Measurements from ENCODE around the gene CDK5.

CDK5 gene

GRCh38 chr7:151085691-151086620 is 28.3 kb upstream of the CDK5 start, which contains the start of gene AGAP3:
AGAP3 (plus strand) TSS chr7:151086475; CDS start chr7:151086742, 267 bp downstream.
- DNase-seq: peak; percentile 50 to 72

GRCh38 chr7:151085329-151085690 is 27.6 kb upstream of the CDK5 start:
- DNase-seq: no peak

GRCh38 chr7:151083824-151084160 is 26.1 kb upstream of the CDK5 start:
- no peak for DNase-seq

- peak; percentile 45 to 52 for DNase-seq
Observed at GRCh38 chr7:151083071-151083823, 25.6 kb upstream of the CDK5 start, which contains the start of gene TMUB1. TMUB1 (minus strand) TSS chr7:151083493; CDS start chr7:151082563, 930 bp downstream.

GRCh38 chr7:151082141-151083070 is 24.7 kb upstream of the CDK5 start:
- peak in 1 of 2 experiments; percentile 50 for DNase-seq

GRCh38 chr7:151081170-151082101 is 23.7 kb upstream of the CDK5 start:
- DNase-seq: peak in 1 of 2 experiments; percentile 32

GRCh38 chr7:151080522-151081169 is 22.9 kb upstream of the CDK5 start, which contains the start of gene FASTK:
FASTK (minus strand) TSS chr7:151080809; CDS start chr7:151080766, 43 bp downstream.
- peak; percentile 75 to 85 for DNase-seq

- peak in 1 of 2 experiments; percentile 25 for DNase-seq
Observed at GRCh38 chr7:151080067-151080521, 22.4 kb upstream of the CDK5 start.

- DNase-seq: no peak
Observed at GRCh38 chr7:151079199-151079910, 21.7 kb upstream of the CDK5 start.

- DNase-seq: no peak
Observed at GRCh38 chr7:151078233-151079040, 20.7 kb upstream of the CDK5 start.

- no peak for DNase-seq
Observed at GRCh38 chr7:151077705-151078232, 20.1 kb upstream of the CDK5 start.

GRCh38 chr7:151076863-151077704 is 19.4 kb upstream of the CDK5 start:
- peak in 1 of 2 experiments; percentile 9 for DNase-seq

- no peak for DNase-seq
Observed at GRCh38 chr7:151075978-151076426, 18.3 kb upstream of the CDK5 start.

- DNase-seq: no peak
Observed at GRCh38 chr7:151075662-151075971, 17.9 kb upstream of the CDK5 start.

GRCh38 chr7:151074817-151075661 is 17.3 kb upstream of the CDK5 start:
- no peak for DNase-seq

GRCh38 chr7:151073990-151074389 is 16.3 kb upstream of the CDK5 start:
- DNase-seq: no peak
